Eye (tissue), 1 donor: ENCODE data around the gene ACTL8.

Source experiments
- DNase-seq: peaks from one replicate; pipeline ENCODE4 v3.0.0-alpha.2; 2015

Gene ACTL8

DNA sequence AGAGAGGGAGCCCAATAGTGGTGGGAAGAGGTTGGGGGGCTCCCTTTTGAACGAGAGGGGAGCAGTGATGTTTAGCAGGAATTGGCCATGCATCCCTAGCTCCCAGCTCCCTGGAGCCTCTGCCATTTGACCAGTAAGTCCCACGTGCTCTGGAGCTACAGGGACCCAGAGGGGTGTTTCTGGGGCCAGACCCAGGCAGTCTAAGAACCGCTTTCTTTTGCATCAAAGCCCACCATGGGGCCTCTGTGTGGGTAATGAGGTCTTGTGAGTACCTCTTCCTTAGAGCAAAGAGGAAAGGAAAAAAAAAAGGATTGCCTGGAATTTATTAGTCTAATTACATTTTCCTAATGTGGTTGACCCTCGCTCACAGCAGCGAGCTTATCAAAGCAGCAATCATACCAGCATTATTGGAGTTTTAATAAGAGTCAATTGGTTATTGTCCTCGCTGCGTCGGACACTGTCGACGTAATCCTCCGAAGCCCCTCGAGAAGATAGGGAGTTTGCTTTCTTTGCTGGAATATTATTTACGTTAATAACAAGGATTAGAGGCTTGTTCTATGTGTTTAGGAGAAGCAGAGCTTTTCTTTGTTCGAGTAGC is 17.6 kb downstream of the ACTL8 start:
- DNase-seq = peak; percentile 45

DNA sequence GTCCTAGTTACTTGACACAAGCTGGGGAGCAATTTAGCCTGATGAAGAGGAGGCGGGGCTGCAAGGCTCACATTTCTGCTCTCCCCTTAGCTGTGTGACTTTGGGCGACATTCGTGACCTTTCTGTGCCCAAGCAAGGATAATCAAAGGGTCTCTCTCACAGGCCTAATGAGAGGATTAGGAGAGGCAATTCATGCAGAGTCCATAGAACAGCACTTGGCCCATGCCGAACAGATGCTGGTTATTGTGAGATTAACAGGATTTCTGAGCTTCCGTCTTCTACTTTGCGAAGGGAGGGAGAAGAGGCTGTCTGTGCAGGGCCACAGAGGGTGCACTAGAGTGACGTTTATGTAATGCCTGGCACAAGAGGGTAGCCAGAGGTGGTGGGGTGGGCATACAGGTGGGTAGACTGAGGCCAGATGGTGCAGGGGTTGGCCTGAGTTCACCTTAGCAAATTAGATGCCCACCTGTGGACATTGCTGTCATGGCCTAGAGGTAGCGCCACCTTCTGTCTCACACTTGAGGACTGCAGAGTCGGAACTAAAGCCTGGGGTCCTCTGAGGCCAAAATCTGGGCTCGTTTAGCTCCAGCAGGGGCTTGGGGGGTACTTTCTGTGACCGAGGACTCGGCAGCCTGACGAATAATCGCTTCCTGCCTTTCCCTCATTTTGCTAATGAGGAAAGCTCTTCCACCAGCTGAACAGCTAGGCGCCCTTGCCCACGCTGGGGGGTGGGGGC is 18.6 kb downstream of the ACTL8 start:
- DNase-seq = peak; percentile 46

DNA sequence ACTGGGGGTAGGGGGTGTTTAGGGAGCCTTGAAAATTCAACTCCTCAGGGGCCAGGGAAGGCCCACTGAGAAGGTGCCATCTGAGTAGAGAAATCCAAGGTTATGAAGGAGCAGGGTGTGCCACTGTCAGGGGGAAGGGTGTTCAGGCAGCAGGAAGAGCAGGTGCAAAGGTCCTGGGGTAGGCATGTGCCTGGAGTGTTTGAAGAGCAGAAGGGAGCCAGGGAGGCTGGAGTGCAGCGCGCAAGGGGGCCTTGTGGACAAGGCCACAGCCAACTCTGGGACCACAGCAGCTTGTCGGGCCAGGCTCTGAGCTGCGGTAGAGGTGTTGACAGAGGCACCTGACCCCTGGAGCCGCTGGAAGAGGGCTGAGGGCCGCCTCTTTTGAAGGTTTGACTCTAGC is 19.3 kb downstream of the ACTL8 start:
- DNase-seq = no peak

DNA sequence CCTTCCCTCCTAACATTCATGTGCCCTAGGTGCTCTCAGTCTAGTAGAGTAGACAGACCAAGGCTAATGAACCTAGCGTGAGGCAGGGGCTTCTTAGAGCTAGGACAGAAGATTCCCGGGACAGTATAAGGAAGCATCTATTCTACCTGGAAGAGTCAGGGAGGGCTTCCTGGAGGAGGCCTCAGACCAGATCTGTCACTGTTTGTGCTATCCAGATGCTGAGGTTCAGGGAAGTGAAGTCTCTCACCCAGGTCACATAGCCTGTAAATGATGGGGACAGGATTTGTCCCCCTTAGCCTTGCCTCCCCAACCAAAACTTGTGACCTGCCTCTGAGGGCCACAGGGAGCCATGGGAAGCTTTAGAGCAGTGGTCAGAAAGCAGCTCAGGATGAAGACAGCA is 20.7 kb downstream of the ACTL8 start:
- no peak for DNase-seq

DNA sequence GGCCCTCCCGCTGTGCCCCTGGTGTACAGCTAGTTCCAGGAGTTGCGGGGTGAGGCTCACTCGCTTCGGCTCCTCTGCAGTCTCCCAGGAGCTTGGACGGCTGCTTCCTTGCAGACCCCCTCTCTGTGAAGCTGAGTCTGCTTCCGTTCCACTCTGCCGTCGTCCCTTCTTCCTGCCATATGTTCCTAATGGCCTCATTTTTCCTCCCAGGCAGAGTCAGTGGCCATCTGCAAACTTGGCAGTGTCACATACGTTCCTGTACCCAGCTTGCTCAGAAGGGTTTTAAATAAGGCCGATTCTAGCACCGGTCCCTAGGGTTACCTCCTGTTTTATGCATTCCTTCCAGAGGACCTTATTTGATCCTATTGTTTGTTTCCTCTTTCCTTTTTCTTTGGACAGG is 21.3 kb downstream of the ACTL8 start:
- no peak for DNase-seq

DNA sequence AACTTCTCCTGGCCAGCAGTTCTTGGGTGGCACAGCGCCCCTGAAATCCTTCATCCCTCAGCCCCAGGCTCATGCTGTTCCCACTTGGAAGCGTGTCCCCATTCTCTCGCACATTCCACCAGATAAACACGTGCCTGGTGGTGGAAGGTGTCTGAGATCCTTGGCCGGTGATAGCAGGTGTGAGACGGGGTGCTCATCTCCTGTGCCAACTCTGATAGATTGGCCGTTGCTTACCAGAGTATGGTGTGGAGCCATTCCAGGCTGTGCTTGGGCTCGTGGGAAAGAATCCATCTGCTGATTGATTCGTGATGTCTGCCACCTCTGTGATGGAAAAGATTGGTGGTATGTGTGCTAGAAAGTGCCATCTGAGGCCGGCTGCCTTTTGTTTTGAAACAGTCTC is 22.2 kb downstream of the ACTL8 start:
- DNase-seq = no peak

DNA sequence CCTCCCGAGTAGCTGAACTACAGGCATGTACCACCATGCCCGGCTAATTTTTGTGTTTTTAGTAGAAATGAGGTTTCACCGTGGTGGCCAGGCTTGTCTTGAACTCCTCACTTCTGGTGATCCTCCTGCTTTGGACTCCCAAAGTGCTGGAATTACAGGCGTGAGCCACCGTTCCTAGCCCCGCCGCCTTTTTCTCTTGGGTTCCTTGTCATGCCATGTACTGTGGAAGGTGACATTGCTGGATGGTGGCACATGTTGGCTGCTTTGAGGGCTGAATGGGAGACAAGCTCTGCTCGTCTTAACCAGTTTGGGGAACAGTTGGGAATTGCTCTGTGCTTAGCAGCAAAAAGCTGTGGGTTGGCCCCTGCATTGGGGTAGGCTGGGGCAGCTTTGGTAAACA is 22.7 kb downstream of the ACTL8 start:
- DNase-seq = no peak

DNA sequence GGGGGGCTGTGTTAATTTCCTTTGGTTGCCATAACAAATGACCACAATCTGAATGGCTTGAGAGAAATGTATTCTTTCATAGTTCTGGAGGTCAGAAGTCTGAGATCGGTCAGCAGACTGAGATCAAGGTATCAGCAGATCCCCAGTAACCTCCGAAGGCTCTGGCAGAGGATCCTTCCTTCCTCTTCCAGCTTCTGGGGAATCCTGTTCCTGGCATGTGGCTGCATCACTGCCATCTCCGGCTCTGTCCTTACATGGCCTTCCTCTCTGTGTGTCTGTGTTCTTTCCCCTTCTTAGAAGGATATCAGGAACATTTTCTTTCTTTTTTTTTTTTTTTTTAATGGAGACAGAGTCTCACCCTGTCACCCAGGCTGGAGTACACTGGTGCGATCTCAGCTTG is 25.8 kb downstream of the ACTL8 start:
- no peak for DNase-seq

DNA sequence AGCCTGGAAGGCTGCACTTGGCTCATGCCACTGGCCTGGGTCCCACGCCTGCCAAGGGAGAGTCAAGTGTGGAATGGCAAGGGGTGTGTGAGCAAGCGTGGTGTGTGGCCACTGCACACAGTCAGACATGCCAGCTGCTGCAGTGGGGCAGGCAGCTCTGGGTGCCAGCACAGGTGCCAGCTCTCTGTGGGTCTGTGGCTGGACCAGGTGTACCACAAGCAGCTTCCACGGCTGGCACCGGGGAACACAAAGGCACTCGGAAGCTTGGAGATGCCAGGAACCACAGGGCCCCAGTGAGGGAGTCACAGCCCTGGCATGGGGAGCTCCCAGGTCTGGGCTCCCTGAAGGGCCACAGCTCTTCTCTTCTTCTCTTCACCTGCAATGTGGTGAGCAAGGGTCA is 34.8 kb downstream of the ACTL8 start:
- DNase-seq = no peak

DNA sequence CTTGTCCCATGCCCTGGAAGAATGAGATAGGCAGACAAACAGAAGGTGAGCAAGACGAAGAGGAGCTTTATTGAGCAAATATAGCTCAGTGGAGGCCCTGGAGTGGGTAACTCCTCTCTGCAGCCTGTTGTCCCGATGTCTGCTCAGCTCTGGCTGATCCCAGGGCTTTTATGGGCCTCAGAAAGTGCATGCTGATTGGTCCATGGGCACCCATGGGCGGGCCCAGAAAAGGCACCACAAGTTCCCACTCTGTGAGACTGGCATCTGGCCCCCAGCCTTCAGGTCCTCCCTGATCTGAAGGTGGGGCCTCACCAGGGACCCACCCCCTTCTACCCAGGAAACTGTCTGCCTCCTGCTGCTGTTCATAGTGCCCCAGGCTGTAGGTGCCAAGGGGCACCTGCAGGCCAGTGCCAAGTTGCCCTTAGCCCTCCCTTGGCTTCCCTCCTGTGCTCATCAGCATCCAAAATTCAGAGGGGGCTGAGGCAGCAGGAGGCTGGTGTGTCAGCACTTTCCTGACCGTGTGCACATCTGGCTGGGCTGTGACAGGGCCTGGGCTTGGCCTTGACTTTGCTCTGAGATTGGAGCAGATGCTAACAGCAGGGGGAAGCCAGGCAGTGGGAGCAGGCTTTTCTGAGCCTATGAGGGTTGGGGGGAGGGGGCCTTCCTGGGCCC is 35.4 kb downstream of the ACTL8 start:
- no peak for DNase-seq

DNA sequence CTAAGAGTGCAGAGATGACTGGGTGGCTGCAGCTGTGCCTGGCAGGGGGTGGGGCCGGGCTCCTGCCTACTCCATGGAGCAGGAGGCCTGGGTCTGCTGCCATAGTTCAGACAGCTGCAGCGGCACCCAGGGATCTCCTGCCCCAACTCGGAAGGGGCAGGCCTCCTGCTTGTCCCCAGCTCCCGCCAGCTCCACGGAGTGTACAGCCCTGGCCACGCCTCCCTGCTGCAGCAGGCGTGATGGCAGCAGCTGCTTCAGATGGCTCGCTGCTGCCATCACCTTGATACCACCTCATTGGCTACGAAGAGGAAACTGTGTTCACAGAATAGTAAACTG is 35.9 kb downstream of the ACTL8 start:
- no peak for DNase-seq

DNA sequence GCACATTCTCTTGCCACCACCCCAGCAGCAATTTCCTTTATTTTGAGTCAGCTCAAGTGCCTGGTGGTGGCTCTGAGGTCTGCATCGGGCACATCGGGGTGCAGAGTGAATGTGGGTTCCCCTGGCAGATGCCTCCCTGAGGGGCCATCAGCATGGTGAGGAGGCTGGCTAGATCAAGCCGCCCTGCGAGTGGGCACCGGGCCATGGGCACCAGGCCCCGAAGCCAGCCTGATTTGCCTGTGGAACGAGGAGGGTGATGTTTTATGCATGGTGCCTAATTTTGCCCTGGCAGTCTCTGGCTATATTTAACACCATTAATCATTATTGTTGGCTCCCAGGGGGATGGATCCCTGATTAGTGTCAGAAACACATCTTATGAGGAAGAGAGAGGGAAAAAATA is 36.3 kb downstream of the ACTL8 start:
- DNase-seq = no peak

DNA sequence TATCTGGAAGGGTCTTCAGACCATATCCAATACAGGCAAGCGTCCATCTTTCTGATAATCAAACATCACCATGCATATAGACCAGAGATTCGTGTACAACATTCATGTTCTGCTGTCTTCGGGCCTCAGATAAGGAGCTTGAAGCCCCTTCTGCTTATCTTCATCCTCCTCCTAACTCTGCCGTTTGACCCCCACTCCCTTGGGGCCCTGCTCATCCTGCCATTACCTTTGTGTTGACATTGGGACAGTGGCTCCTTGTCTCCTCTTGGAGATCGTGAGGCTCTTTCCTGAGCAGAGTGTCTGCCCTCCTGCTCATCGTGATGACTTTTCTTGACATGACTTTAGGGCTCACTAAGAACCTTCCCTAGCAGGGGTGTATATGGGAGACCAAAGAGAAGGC is 37.3 kb downstream of the ACTL8 start:
- no peak for DNase-seq

DNA sequence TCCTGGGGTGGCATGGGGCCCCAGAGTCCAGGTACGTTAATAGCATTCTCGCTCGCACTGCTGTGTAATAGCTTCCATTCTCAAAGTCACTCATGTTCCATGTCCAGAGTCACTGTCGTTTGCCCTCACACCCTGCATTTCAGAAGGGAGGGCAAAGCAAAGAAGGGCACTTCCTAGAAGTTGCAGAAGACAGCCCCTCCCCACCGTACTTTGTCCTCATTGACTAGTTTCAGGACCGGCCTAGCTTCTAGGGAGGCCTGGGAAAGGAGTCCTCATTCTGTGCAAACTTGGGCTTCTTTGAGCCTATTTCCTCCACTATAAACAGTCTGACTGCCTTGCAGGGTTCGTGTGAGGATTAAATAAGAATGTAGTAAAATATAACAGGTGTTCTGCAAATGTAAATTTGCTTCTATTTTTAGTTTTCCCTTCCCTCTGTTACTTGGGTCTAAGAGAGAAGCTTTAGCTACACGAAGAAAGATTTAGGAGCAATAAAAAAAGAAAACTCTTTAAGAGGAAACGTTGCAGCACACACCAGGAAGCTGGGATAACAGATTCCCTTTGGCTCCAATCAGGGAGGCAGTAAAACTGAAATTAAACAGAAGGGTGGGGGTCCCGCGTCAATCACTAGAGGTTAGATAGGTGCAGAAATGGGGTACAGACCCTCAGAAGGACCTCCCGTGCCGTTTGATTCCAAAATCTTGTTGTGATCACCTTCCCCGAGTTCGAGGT is 40.1 kb downstream of the ACTL8 start:
- DNase-seq = no peak

DNA sequence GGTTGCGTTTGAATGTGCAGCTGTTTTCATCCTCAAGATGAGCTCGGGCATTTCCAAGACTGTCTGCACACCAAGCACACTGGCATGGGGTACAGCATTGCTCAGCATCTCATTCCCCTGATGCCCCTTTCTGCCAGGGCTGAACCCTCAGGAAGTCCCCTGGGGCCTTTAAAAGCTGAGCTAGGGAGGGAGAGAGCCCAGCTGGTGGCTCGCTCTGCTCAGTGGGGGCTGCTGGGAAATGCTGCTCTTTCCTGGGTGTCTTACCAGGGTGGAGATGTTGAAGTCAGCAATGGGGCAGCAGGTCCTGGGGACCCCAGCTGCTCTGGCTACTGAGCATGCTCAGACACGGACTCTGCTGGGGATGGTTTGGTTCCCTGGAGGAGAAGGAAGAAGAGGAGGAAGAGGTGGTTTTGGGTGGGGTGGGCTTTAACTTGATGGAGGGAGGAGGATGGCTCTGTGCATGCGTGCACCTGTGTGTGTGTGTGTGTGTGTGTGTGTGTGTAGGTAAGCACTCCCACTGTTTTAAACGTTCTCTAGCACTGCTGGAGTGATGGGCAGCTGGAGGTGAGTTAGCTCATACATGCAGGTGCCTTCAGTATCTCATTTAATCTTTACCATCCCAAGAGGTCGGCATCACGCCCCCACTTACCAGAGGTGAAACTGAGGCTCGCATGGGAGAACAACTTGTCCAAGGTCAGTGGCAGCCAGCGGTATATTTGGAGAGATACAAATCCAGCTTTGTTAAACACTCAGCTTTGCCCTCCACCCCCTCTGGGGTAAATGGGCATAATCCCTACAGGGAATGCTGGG is 40.9 kb downstream of the ACTL8 start:
- no peak for DNase-seq

DNA sequence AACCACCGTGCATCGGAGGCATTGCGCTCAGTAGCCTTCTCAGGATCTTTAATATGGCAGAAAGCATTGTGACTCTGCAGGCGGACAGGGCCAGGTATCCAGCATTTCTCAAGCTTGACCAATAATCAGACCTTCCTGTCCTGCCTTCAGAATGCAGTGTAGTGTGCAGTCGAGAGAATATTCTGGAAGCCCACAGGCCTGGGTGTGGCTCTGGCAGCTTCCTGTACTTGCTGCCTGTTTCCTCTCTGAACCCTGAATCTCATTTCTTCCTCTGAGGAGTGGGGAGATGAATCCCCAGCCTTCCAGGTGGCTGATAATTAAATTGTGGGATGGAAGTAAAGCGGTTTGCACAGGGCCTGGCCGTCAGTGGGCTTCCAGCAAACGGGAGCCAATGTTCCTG is 42.3 kb downstream of the ACTL8 start:
- DNase-seq = no peak

DNA sequence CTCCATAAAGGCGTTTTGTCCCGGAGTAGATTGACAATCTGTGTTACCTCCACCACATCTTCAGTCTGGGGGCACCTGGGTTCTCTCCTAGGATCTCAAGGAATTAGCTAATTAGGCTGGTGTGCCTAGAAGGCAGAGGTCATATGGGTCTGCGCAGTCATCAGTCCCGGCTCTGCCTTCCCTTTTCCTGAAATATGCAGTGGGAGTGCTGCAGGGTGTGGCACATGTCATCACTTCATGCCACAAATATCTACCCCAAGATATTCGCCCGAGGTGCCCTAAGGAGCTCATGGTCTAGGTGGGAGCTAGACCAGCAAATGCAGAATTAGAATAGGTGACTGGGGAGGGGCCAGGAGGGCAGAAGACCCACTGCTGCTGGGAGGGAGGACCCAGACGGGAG is 42.9 kb downstream of the ACTL8 start:
- no peak for DNase-seq

DNA sequence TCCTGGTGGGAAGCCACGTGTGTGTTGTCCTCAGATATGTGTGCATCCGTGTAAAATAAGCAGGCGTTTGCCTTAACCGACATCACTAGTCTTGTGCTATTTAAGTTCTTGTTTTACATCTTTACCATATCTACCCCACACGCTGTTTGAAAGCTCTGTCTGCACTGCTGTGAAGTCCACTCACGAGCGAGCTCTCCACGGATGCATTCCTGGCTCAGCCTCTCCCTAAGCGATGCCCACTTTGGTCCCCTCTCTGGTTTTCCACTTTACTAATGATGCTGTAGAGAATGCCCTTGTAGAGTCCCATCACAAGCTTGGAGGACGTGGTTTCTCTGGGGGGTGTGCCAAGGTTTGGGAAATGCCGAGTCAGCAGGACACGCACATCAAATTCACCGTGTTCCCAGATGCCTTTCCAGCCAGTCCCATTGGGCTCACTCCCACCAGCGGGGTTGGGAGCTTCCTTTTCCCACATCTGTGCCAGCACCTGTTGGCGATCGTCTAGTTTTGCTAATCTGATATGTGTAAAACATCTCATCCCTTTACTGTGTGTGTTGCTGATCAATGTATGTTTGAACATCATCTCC is 43.8 kb downstream of the ACTL8 start:
- DNase-seq = no peak

DNA sequence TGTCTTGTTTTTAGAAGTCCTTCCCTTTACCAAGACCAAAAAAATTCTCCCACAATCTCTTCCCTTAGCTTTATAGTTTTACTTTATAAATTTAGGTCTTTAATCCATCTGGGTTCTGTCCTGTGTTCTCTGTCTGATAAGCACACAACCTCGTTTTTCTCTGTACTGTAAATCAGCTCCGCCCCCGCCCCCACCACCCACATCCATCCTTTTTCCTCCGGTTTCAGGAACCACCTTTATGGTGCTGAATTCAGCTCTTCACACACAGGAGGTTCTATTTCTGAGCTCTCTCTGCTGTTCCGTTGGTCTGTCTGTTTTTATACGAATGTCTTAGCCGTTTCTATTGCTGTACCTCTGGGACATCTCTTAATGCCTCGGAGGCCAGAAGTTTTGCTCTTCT is 44.5 kb downstream of the ACTL8 start:
- DNase-seq = no peak

DNA sequence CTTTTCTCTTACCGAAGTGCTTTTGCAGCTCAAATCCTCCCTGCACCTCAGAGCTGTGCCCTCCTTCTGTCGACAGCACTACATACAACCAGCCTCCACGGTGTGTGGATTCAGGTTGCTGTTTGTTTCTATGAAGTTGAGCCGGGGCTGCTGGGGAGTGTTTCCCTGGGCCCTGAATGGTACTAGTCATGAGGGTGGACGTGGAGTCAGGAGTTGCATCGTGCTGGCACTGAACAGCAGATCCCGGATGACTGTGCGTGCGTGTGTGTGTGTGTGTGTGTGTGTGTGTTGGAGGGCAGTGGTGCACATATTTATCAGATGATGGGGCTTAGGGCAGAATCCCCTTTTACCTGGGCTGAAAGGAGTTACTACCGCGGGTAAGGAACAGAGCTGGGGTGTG is 47.0 kb downstream of the ACTL8 start:
- DNase-seq = no peak

DNA sequence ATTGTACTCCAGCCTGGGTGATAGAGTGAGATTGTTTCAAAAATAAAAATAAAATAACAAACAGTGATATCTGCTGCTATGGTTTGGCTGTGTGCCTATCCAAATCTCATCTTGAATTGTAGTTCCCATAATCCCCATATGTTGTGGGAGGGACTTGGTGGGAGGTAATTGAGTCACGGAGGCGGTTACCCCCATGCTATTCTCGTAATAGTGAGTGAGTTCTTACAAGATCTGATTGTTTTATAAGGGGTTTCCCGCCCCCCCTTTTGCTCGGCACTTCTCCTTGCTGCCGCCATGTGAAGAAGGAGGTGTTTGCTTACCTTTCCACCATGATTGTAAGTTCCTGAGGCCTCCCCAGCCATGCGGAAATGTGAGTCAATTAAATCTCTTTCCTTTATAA is 47.8 kb downstream of the ACTL8 start:
- DNase-seq = no peak

DNA sequence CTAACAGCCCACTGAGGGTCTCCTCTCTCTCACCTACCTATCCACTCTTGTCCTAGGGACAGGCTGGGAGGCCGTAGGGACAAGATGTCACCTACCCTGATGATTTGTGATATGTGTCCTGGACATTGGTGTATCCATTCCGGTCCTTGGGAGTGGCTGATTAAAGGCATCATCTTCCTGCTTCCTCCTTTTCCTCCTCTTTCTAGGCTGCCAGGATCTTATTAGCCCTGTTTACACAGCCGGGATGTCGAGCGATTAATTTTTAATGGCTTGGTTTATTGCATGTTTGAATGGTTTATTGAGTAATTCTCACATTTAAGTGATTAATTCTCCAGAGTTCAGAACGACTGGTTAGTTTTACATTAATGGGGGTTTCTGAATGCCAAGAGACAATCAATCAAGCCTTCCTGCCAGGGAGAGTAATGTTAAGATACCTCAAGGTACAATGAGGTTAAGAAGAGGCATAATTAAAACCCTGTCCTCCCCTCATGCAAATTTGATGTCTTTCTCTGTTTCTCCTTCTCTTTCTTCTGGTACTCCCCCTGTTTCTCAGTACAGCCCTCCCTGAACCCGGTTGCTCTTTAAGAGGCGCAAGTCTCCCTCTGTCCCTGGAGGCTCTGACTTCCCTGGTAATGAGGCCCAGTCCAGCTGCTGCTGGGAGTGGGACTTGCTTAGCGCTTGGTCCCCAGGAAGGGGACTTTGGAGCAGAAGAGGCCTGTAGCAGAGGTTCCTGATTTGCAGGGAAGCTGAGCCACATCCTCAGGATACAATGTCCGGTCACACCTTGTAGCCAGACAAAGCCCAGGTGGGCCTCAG is 50.9 kb downstream of the ACTL8 start:
- peak; percentile 44 for DNase-seq
